HG02884 (cell line): ENCODE measurements around the gene ZNF2.
A peak's percentile ranks its signal among the peaks of the same experiment; 100 is the strongest.
"Not testable (repeated sequence)": the region's sequence is repeated elsewhere in the genome, so short reads cannot be mapped to it uniquely, and the experiment has no call there.

Source experiments
- ATAC-seq: cut with Tn5 transposase; IDR thresholded peaks from one replicate; pipeline ENCODE4 v1.9.1; 2021; ENCODE audit warnings: mild to moderate bottlenecking, moderate library complexity; ENCODE audit not compliant: unreplicated experiment

Gene ZNF2

DNA sequence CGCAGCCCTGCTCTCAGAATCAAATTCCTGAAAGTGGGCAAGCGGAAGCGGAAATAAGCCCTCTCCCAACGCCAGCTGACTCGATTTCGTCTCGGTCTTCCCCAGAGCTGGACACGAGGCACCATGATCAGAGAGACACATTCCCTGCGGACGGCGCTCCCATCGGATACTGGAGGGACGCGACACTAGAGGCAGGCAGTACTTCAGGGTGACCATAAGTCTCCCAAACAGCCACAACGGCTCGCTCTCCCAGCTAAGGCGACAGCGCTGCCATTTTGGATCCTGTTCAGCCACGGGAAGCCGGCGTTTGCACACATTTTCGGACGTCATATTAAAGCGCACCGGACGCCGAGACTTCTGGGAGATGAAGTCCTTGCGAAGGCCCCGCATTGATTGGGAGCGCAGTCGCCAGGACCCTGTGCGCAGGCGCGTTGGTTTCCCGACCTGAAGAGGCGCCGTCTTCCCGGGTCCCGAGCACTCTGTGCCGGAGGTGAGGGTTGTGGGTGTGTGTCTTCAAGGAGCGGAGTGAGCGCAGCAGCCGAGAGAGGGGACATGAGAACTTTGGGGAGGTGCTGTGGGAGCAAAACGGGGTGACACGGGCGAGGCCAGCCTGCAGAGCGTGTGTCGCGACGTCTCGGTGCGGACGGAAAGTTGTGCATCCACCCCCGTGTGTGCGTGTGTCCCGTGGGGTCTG lies at the start of gene ZNF2:
Gene ZNF2 (plus strand): TSS at position 439 of the 694 bp plus-strand sequence. CDS start 10,418 bp downstream, outside the sequence.
- peak; percentile 93 for ATAC-seq

DNA sequence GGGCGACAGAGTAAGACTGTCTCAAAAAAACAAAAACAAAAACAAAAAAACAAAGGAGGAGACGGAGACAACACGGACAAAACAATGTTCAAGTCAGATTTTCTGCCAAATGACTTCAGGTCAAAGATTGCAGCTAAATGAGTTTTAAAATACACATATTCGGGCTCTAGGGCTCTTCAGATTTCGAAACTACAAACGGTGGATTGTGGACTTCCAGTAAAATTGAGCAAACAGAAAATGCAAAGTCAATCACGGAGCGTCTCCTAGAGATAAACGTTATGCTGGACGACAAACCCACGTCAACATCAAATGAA lies 44.6 kb upstream of the ZNF2 start:
- ATAC-seq = peak; percentile 1

DNA sequence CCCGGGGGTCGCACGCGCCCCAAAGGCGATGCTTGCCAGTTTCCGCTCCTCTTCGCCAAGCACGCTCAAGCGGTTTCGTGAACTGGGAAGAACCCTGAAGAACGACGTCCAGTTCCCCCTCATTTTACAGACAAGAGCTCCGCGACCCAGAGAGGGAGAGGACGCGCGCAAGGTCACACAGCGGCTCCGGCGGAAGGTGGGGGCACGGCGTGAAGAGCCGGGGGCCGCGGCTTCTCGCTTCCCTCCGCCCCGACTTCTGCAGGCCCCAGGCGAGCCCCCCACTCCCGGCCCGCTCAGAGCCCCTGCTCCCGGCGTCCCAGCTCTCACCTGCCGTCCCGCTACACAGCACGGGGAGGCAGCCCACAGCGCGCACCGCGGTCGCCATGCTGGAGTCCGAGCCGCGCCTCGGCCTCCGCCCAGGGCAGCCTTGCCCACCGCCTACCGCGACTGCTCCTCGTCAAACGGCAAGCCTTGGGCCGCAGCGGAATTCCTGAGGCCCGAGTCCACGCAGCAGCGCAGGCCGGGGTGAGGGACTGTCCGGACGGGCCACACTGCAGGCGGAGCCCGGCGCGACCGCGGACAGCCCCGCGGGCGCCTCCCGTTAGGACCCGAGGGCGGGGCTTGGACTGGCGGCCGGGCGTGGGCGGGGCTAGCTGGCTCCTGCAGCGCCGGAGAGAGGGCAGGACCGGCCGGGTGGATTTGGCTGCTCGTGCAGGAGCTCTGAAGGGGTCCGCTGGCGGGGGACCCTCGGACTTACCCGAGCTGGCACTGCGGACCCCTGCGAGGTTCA lies 44.0 kb upstream of the ZNF2 start, which contains the start of gene MRPS5:
Gene MRPS5 (minus strand): TSS at position 402 of the 790 bp plus-strand sequence. CDS start 17 bp downstream, at position 385.
- ATAC-seq = peak; percentile 88

DNA sequence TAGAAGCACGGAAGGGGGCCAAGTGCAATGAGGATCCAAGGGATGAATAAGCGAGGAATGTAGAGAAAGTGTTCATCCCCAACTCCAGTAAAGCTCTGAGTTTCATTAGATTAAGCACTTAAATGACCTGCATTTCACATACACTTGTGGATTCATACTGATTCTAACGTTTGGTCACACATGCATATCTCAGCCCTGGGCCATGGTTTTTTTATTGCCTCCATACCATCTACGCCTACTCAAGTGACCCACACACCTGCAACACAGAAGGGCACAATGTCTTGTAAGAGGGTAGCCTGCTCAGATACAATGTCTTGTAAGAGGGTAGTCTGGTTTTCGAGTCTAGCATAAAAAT lies 43.4 kb upstream of the ZNF2 start:
- peak; percentile 5 for ATAC-seq

DNA sequence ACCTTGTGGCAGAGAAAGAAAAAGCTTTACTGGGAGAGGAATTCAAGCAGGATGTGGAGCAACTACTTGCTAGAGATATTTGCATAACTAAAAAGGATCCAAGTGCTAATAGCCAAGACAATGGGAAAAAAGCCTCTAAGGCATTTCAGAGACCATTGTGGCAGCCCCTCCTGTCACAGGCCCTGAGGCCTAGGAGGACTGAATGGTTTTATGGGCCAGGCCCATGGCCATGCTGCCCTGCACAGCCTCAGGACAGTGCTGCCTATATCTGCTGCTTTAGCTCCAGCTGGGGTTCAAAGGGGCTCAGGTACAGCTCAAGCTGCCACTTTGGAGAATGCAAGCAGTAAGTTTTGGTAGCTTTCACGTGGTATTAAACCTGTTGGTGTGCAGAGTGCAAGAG lies 26.9 kb upstream of the ZNF2 start:
- no peak for ATAC-seq

DNA sequence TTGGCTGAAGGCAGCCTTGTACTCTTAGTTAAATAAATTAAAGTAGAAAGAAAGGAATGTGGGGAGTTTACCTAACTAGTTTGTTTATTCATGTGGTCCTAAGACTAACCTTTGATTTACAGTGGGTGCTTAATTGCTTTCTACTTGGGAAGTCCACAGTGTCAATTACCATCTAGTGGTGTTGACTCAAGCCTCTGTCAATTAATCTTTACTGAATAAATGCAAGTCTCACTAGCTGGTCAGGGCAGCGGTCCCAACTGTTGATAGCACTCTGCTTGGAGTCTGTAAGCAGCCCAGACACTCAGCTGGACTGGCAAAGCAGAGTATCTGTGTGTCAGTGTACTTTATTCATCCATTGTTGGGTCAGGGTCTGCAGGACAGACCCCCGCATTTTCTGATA lies 21.8 kb upstream of the ZNF2 start:
- ATAC-seq = no peak

DNA sequence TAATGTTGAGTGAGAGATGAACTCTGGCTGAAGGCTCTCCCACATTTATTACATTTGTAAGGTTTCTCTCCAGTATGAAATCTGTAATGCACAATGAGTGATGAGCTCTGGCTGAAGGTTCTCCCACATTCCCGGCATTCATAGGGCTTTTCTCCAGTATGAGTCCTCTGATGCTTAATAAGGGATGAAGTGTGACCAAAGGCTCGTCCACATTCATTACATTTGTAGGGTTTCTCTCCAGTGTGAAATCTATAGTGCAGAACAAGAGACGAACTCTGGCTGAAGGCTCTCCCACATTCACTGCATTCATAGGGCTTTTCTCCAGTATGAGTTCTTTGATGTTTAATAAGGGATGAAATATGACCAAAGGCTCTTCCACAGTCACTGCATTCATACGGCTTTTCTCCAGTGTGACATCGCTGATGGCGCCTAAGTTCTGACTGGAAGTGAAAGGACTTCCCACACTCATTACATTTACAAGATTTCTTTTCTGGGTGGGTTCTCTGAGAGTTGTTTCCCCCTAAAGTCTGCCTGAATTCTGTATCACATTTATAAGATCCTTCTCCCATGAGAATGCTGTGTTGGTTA lies 16.1 kb upstream of the ZNF2 start:
- no peak for ATAC-seq

DNA sequence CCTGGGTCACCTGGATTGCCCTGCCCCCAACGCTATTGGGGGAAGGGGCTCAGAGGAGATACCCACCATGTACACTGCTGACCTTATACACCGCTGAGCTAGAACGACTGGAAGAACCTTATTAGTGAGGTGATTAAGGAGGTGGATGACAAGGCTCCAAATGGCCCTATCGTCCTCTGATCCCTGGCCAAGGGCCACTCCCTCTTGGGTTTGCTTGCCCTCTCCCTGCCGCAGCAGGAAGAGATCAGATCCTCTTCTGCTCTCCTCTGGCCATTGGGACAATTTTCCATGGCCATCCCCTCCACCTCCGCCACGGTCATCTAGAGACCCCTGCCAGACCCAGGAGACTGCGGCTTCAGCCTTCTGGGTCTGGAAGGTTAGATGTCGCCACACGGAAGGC lies 7.2 kb upstream of the ZNF2 start:
- ATAC-seq = no peak

DNA sequence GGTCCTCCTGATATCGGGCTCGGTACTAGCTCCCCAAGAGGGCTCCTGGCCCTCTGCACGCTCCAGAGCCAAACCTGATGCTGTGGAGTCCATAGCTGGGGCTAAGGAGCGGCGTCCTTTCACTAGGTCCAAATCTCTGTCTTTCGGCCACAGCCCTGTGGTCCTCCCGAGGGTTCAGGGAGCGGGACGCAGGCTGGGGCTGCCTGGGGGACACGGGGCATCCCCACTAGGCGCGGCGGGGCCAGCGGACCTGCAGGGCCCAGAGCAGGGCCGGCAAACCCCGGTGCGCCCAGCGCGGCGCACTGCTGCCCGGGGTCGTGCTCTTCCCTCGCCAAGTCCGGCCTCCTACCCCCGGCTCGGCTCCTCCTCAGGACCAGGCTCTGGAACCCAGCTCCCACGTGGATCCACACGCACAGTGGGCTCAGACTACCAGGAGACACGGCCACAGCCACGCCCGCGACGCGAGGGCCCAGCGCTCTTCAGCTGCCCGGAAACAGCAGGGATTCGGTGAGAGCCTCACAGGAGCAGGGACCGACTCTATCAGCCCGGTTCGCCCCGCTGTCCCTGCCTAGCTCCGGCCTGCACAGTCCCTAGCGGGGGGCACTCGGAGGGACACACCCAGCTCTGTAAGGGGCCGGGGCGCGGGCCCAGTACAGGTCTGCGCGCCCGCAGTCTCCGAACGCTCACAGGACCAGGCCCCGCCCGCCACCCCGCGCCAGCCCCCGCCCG lies 6.6 kb upstream of the ZNF2 start:
- ATAC-seq = peak; percentile 52

DNA sequence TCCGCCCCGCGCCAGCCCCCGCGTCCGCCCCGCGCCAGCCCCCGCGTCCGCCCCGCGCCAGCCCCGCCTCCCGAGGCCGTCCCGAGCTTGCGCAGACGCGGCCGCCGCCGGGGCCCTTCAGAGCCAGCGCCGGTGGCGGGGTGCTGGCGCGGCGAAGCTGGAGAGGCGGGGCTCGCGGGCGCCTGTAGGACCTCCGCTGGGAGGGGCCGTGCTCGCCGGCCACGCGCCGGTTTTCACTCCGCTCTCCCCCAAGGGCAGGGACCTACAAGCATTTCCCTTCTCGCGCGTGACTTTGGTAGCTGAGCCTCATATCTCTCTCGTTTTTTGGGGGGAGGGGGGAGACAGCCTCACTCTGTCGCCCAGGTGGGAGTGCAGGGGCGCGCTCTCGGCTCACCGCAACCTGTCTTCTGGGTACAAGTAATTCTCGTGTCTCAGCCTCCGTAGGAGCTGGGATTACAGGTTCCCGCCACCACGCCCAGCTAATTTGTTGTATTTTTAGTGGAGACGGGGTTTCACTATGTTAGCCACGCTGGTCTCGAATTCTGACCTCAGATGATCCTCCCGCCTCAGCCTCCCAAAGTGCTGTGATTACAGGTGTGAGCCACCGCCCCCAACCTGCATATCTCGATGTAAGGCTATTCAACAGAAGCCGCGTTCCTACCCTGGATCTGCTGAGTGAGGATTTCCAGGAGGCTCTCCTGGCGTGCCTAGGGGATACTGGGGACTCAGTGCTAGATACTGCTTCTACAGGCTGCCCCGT lies 5.7 kb upstream of the ZNF2 start, which contains the start of gene ZNF514:
Gene ZNF514 (minus strand): TSS at position 159 of the 760 bp plus-strand sequence. CDS start 6,595 bp downstream, outside the sequence.
- peak; percentile 83 for ATAC-seq

DNA sequence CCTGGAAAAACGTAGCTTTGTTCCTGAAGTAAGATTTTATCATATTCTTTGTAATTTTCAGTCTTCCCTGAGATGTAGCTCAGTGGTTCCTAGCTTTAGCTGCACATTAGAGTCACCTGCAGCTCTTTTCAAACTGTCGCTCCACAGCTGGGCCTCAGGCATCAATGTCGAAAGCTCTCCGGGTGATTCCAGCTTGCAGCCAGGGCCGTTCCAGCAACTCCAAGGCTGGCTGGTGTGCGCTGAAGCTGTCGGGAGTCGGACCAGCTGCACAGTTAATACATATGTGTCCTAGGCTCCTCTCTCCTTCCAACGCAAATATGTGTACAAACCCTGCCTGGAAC lies 609 bp upstream of the ZNF2 start:
- ATAC-seq = peak; percentile 15

DNA sequence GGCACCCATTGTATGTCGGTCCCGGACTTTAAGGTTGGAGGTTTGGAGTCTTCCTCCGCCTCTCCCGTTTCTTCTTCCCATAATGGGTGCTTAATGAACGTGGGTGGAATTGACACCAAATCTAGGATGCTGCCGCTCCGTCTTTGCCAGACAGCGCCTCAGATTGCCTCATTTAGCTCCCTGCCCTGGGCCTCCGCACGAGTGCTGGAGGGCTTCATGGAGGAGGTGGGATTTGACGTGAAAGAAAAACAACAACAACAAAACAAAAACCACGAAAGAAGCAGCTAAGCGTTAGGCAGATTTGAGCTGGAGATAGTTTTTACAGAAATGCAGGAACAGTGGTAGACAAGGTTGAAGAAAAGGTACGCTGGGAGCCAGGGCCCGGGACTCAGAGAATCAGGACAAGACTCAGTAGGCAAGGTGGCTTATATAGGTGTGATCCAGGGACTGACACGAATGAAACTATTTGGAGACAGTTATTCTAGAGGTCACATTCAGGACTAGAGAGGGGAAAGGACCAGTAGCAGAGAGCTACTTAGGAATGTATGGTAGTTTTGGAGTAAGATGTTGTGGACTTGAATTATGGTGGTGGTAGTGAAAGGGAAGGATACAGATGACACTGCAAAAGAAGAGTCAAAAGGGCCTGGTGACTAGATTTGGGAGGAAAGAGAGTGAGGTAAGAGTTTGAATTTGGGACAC lies 605 bp downstream of the ZNF2 start:
- peak; percentile 7 for ATAC-seq

DNA sequence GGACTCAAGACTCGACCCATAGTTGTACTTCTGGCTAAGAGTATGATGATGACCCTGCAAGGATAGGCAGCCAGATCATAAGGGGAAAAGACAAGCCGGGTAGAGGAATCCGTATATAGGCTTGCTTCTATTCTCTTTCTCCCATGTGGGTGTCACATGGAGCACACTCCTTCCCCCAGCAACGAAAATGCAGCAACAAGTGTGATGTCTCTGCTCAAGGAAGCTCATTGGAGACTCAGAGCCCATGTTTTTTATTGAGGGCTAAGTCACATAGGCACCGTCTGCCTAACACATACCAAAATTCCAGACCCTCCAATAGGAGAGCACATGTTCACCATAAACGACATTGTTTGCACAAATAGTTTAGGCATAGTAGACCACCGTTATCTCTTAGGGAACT lies 6.3 kb downstream of the ZNF2 start:
- ATAC-seq = no peak

DNA sequence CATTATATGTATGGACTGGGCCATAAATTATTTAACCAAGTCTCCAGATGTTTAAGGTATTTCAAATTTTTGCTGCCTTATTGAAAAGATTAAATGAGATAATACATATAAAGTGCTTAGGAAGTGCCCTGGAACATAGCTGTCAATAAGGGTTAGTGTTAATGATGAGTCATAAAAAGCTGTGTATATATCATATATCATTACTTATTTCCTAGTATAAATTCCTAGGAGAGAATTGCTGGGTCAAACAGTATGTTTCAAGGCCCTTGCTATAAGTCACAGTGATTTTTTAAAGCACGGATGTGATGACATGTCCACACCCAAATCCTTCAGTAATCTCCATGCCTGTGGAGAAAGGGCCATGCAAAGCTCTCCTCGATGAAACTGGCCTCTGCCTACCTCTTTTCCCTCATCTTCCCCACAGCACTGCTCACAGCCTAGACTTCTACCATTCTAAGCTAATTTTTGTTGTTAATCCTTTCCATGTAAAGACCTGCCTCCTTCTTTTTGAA lies 8.5 kb downstream of the ZNF2 start:
- no peak for ATAC-seq

DNA sequence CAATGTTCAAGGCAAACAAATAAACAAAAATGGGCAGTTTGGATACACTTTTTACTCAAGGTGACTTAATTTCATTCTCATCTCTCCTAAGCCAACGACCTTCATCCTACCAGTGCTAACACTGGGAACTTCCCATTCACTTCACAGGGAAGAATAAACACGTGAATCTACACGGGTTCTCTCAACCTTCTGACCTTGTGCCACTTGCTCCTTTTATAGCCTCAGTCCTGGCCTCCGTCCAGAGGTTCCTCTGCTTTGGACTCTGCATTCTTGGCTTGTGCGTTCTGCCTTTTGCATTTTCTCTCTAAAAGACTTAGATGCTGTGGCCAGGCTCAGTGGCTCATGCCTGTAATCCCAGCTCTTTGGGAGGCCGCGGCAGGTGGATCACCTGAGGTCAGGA lies 13.8 kb downstream of the ZNF2 start:
- ATAC-seq = no peak

DNA sequence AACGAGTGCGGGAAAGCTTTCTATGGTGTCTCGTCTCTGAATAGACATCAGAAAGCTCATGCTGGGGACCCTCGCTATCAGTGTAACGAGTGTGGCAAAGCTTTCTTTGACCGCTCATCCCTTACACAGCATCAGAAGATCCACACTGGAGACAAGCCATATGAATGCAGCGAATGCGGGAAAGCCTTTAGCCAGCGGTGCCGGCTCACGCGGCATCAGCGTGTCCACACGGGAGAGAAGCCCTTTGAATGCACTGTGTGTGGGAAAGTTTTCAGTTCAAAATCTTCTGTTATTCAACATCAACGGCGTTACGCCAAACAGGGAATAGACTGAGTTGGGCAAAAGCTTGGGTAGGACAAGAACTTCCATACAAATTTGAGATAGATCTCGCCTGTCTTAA lies 16.2 kb downstream of the ZNF2 start:
- no peak for ATAC-seq

DNA sequence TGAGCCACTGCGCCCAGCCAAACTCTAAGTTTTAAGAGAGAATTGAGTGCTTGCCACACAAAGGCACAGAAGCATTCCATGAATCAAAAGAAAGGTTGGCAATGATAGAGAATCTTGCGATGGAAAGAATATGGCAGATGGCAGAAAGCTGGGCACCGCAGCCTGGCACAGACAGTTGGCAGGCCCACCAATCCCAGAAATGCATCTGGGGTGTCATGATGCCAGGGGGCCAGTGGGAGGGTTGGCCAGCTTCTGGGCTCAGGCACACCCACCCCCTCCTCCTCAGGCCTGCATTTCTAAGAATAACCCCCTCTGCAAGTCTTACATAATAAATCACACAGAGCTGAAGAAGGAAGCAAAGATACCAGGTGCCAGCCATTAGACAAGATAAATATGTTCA lies 19.6 kb downstream of the ZNF2 start:
- ATAC-seq = no peak

DNA sequence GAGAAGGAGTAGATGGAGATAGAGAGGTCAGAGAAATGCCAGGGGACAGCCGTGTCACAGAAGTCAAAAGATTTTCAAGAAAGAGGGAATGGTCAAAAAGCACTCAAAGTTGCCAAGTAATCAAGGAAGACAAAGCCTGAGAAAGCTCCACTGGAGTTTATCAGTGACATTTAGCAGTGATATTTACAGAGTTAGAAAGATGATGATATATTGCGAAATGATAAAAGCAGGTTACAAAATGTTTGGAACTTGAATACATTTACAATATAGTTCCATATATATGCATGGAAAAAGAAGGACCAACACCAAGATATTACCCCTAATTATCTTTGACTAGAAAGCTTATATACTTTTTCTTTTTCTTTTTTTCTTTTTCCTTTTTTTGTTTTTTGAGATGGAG lies 20.4 kb downstream of the ZNF2 start:
- ATAC-seq = no peak

DNA sequence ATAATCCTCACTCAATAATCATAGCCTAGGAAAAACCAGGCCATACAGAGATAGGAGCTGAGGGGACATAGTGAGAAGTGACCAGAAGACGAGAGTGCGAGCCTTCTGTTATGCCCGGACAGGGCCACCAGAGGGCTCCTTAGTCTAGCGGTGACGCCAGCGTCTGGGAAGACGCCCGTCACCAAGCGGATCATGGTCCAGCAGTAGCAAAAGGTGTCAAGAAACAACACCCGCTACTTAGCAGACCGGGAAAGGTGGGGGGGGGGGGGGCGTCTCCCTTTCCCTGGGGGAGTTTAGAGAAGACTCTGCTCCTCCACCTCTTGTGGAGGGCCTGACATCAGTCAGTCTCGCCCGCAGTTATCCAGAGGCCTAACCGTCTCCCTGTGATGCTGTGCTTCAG lies 27.3 kb downstream of the ZNF2 start:
- not testable (repeated sequence) for ATAC-seq

DNA sequence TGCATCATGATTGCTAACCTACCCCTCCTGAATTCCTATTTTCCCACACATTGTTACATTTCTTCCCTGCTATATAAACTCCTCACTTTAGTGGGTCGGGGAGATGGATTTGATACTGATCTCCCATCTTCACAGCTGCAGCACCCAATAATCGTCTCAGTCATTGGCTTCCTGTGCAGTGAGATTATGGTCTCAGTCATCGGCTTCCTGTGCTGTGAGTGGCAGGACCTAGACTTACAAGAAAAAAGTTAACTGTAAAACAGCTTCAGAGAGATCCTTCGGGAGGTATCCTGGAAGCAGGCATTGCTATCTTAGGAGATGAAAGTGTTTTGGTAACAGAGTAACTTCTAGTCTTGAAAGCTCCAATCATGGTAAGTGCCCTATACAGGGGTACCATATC lies 38.3 kb downstream of the ZNF2 start:
- no peak for ATAC-seq
